A549 (cell line): ENCODE data around the gene SFI1. TPM values are rescaled to one million over a fixed set of nuclear protein-coding genes. Genes with fewer than 3 reads are reported as not detected.

Source experiments
- BCL3 ChIP-seq: fragments of >200 bp; sonication (Bioruptor Twin); formaldehyde crosslinking; IDR thresholded peaks from 3 replicates; pipeline ENCODE4 v1.6.1; 2016
- BHLHE40 ChIP-seq: IDR thresholded peaks from 2 replicates; pipeline ENCODE4 v1.6.1; 2012; ENCODE audit warnings: low read depth, low read length, inconsistent platforms
- CHD2 ChIP-seq: fragments of 150-350 bp; IDR thresholded peaks from 2 replicates; pipeline ENCODE4 v1.6.1; 2014; ENCODE audit warnings: low read length; ENCODE audit not compliant: partially characterized antibody
- CHD4 ChIP-seq: fragments of 200-600 bp; sonication (generic); IDR thresholded peaks from 2 replicates; pipeline ENCODE4 v1.6.1; 2016; ENCODE audit warnings: antibody characterized with exemption, mild to moderate bottlenecking, borderline replicate concordance
- EHF ChIP-seq: fragments of 250-450 bp; sonication (Bioruptor Pico); IDR thresholded peaks from 2 replicates; pipeline ENCODE4 v1.5.0; 2020; ENCODE audit warnings: mild to moderate bottlenecking
- FOSB ChIP-seq: fragments of 250-450 bp; sonication (Bioruptor Pico); IDR thresholded peaks from 2 replicates; pipeline ENCODE4 v1.5.0; 2020; ENCODE audit warnings: mild to moderate bottlenecking, moderate library complexity
- FOSL2 ChIP-seq, 2 experiments: fragments of 450-650 bp in 1 of 2; fragments of >200 bp in 1 of 2; sonication (Bioruptor Twin) in 1 of 2; formaldehyde crosslinking; IDR thresholded peaks; 2 replicates each; pipeline versions ENCODE4 v1.5.0 to v1.6.1; 2016 to 2020; ENCODE audit warnings: mild to moderate bottlenecking in 1 of 2, moderate library complexity in 1 of 2
- FOXS1 ChIP-seq: fragments of 250-450 bp; sonication (Bioruptor Pico); IDR thresholded peaks from 2 replicates; pipeline ENCODE4 v1.5.0; 2020; ENCODE audit warnings: mild to moderate bottlenecking, moderate library complexity
- HMGXB4 ChIP-seq: fragments of 250-450 bp; sonication (Bioruptor Pico); IDR thresholded peaks from 2 replicates; pipeline ENCODE4 v1.5.0; 2021; ENCODE audit warnings: mild to moderate bottlenecking, moderate library complexity, borderline replicate concordance
- HOXA7 ChIP-seq: fragments of 250-450 bp; sonication (Bioruptor Pico); IDR thresholded peaks from 2 replicates; pipeline ENCODE4 v1.5.0; 2020; ENCODE audit warnings: mild to moderate bottlenecking, moderate library complexity
- HOXB13 ChIP-seq: fragments of 250-450 bp; sonication (Bioruptor Pico); IDR thresholded peaks from 2 replicates; pipeline ENCODE4 v1.5.0; 2020; ENCODE audit warnings: low read depth, mild to moderate bottlenecking, moderate library complexity
- JUN ChIP-seq, 2 experiments: fragments of >200 bp; sonication (Bioruptor Twin); formaldehyde crosslinking; IDR thresholded peaks; 2 replicates in 1 of 2; 3 replicates in 1 of 2; pipeline ENCODE4 v1.6.1; 2016 to 2017
- JUNB ChIP-seq: fragments of >200 bp; sonication (Bioruptor Twin); formaldehyde crosslinking; IDR thresholded peaks from 2 replicates; pipeline ENCODE4 v1.6.1; 2016
- KDM1A ChIP-seq: fragments of 200-600 bp; sonication (generic); IDR thresholded peaks from 2 replicates; pipeline ENCODE4 v1.6.1; 2016; ENCODE audit warnings: low read depth, mild to moderate bottlenecking
- KDM5A ChIP-seq: fragments of 200-600 bp; sonication (generic); IDR thresholded peaks from 2 replicates; pipeline ENCODE4 v1.6.1; 2016; ENCODE audit warnings: antibody characterized with exemption, mild to moderate bottlenecking
- MAFK ChIP-seq: fragments of 450-650 bp; IDR thresholded peaks from 2 replicates; pipeline ENCODE4 v1.6.1; 2014; ENCODE audit not compliant: partially characterized antibody
- MAZ ChIP-seq: fragments of 150-350 bp; IDR thresholded peaks from 2 replicates; pipeline ENCODE4 v1.6.1; 2014; ENCODE audit warnings: antibody characterized with exemption, low read depth, low read length, borderline replicate concordance
- MYC ChIP-seq: IDR thresholded peaks from 2 replicates; pipeline ENCODE4 v1.6.1; 2012; ENCODE audit warnings: mild to moderate bottlenecking, inconsistent platforms, low read length, improper control_type of control experiment, borderline replicate concordance
- NFE2L2 ChIP-seq: fragments of 150-350 bp; conservative IDR thresholded peaks from 2 replicates; pipeline ENCODE4 v1.6.1; 2014; ENCODE audit warnings: low read length
- NR3C1 ChIP-seq: fragments of >200 bp; sonication (Bioruptor Twin); formaldehyde crosslinking; IDR thresholded peaks from 3 replicates; pipeline ENCODE4 v1.6.1; 2017
- PBX3 ChIP-seq: IDR thresholded peaks from 2 replicates; pipeline ENCODE4 v1.6.1; 2012
- POLR2A ChIP-seq: IDR thresholded peaks from 2 replicates; pipeline ENCODE4 v1.6.1; 2012; ENCODE audit warnings: mild to moderate bottlenecking, low read length
- POLR2AphosphoS2 ChIP-seq: conservative IDR thresholded peaks from 2 replicates; pipeline ENCODE4 v1.6.1; 2012; ENCODE audit warnings: low read length, improper control_type of control experiment, inconsistent platforms
- RAD21 ChIP-seq, 2 experiments: fragments of >200 bp in 1 of 2; sonication (Bioruptor Twin) in 1 of 2; formaldehyde crosslinking in 1 of 2; IDR thresholded peaks in 1 of 2; conservative IDR thresholded peaks in 1 of 2; 2 replicates in 1 of 2; 3 replicates in 1 of 2; pipeline ENCODE4 v1.6.1; 2012 to 2018; ENCODE audit warnings: inconsistent platforms in 1 of 2
- RARB ChIP-seq: fragments of 250-450 bp; sonication (Bioruptor Pico); IDR thresholded peaks from 2 replicates; pipeline ENCODE4 v1.8.0; 2021; ENCODE audit warnings: mild to moderate bottlenecking, moderate library complexity
- RNF2 ChIP-seq: fragments of 200-600 bp; sonication (generic); IDR thresholded peaks from 2 replicates; pipeline ENCODE4 v1.6.1; 2016; ENCODE audit warnings: low read depth, mild to moderate bottlenecking, antibody characterized with exemption, moderate library complexity, borderline replicate concordance
- SMC3 ChIP-seq: fragments of >200 bp; sonication (Bioruptor Twin); formaldehyde crosslinking; IDR thresholded peaks from 3 replicates; pipeline ENCODE4 v1.6.1; 2018; ENCODE audit warnings: inconsistent platforms
- SREBF2 ChIP-seq: fragments of 450-650 bp; IDR thresholded peaks from 2 replicates; pipeline ENCODE4 v1.6.1; 2014; ENCODE audit warnings: mild to moderate bottlenecking, moderate library complexity
- ZC3H11A ChIP-seq: fragments of 450-650 bp; IDR thresholded peaks from 2 replicates; pipeline ENCODE4 v1.6.1; 2014; ENCODE audit warnings: antibody characterized with exemption, mild to moderate bottlenecking
- ZFP36 ChIP-seq: fragments of 450-650 bp; IDR thresholded peaks from 2 replicates; pipeline ENCODE4 v1.6.1; 2014; ENCODE audit warnings: borderline replicate concordance; ENCODE audit not compliant: partially characterized antibody
- ZNF302 ChIP-seq: fragments of 250-450 bp; sonication (Bioruptor Pico); IDR thresholded peaks from 2 replicates; pipeline ENCODE4 v1.9.0; 2021; ENCODE audit warnings: inconsistent platforms, mild to moderate bottlenecking, moderate library complexity
- ZSCAN20 ChIP-seq: fragments of 250-450 bp; sonication (Bioruptor Pico); IDR thresholded peaks from 2 replicates; pipeline ENCODE4 v1.8.0; 2022; ENCODE audit warnings: mild to moderate bottlenecking, moderate library complexity
- polyA plus RNA-seq, 4 experiments: library from polyadenylated mRNA; depleted of rRNA in 3 of 4; stranded (reverse); fragments of >200 nt; fragmentation: RNase III in 1 of 4; extraction: RNeasy Plus Mini Kit Qiagen cat#74134 plus additional on column Dnase treatment in 1 of 4; gene quantifications; 2 replicates in 3 of 4; 3 replicates in 1 of 4; pipeline ENCODE4 v1.2.3, GENCODE V29; 2011 to 2017
- TF ChIP-seq, protein P1 (sequence below): fragments of 250-450 bp; sonication (Bioruptor Pico); IDR thresholded peaks from 2 replicates; pipeline ENCODE4 v1.5.0; 2020; ENCODE audit warnings: low read depth, mild to moderate bottlenecking, moderate library complexity
- TF ChIP-seq, protein P2 (sequence below): fragments of >200 bp; sonication (Bioruptor Twin); formaldehyde crosslinking; IDR thresholded peaks from 2 replicates; pipeline ENCODE4 v1.6.1; 2016
- TF ChIP-seq, protein P3 (sequence below): fragments of 200-600 bp; sonication (generic); IDR thresholded peaks from 2 replicates; pipeline ENCODE4 v1.6.1; 2016; ENCODE audit warnings: antibody characterized with exemption, mild to moderate bottlenecking, moderate library complexity

SFI1 gene
- polyA plus RNA-seq, 2 of the 4 experiments (the other 2 are of a cell fraction): 6.8 to 17.9 TPM

DNA sequence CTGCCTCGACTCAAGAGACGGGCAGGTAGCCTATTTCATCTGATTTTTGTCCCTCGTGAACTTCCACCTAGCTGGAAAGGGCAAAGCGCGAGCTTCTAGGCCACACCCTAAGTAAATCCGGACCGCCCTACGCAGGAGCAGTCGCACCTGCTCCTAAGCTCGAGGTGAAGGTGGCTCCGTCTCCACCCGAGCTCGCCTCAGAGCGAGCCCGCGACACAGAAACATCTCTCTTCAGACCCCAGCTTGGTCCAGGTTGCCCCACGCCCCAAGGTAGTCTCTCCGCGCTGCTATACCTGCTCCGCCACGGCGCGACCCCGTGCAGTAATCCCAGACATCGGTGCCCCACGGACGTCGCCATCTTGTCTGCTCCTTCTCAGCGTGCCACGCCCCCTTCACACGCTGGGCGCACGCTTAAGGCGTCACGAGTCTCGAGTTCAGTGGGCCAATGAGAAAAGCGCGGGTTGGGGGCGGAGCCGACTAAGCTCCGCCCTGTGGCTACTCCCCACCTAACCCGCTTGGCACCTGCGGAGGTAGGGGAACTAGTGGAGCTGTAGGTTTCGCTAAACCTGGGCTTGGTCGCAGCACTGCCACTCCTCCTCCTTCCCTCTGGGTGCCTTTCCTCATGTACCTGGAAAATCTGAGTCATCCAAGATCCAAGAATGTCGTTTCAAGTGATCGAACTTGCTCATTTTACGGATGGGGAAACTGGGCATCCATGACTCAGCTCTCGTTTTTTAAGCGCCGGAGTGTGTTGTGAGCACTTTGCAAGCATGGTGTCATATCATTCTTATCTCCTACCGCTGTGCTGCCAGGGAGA, 165.7 kb downstream of the SFI1 start, which contains the start of gene PISD (continued):
- TF ChIP-seq FOXS1 (no peak), KDM1A (no peak), MAFK (peak; percentile 27), CHD2 (no peak), EHF (CRISPR knock-in tag) (no peak), RNF2 (no peak), MAZ (no peak), NFE2L2 (no peak), ZFP36 (no peak), HOXA7 (no peak), JUNB (no peak), POLR2AphosphoS2 (no peak), CHD4 (no peak), NR3C1 (no peak), SMC3 (no peak), ZSCAN20 (no peak), SREBF2 (no peak), MYC (no peak), FOSB (CRISPR knock-in tag) (no peak), FOSL2 (IDR thresholded peaks at IDR 0.05) (no peak), FOSL2 (CRISPR knock-in tag; IDR thresholded peaks at IDR 0.05) (peak; percentile 52), ZNF302 (CRISPR knock-in tag) (no peak), RAD21 (conservative IDR thresholded peaks at IDR 0.05 in 1 of 2, IDR thresholded peaks at IDR 0.05 in 1 of 2) (no peak), BCL3 (0 out of 3 replicates have a peak, but pooled peaks have one; percentile 46), BHLHE40 (no peak), HMGXB4 (CRISPR knock-in tag) (no peak), HOXB13 (CRISPR knock-in tag) (no peak), ZC3H11A (no peak), PBX3 (no peak), JUN (IDR thresholded peaks at IDR 0.05) (peak; percentile 63 to 64), POLR2A (peak; percentile 78), KDM5A (peak; percentile 96), RARB (CRISPR knock-in tag) (no peak)
- TF ChIP-seq, protein P1, sequence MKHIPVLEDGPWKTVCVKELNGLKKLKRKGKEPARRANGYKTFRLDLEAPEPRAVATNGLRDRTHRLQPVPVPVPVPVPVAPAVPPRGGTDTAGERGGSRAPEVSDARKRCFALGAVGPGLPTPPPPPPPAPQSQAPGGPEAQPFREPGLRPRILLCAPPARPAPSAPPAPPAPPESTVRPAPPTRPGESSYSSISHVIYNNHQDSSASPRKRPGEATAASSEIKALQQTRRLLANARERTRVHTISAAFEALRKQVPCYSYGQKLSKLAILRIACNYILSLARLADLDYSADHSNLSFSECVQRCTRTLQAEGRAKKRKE (CRISPR knock-in tag): no peak
- TF ChIP-seq, protein P2, sequence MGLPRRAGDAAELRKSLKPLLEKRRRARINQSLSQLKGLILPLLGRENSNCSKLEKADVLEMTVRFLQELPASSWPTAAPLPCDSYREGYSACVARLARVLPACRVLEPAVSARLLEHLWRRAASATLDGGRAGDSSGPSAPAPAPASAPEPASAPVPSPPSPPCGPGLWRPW: no peak
- TF ChIP-seq, protein P3, sequence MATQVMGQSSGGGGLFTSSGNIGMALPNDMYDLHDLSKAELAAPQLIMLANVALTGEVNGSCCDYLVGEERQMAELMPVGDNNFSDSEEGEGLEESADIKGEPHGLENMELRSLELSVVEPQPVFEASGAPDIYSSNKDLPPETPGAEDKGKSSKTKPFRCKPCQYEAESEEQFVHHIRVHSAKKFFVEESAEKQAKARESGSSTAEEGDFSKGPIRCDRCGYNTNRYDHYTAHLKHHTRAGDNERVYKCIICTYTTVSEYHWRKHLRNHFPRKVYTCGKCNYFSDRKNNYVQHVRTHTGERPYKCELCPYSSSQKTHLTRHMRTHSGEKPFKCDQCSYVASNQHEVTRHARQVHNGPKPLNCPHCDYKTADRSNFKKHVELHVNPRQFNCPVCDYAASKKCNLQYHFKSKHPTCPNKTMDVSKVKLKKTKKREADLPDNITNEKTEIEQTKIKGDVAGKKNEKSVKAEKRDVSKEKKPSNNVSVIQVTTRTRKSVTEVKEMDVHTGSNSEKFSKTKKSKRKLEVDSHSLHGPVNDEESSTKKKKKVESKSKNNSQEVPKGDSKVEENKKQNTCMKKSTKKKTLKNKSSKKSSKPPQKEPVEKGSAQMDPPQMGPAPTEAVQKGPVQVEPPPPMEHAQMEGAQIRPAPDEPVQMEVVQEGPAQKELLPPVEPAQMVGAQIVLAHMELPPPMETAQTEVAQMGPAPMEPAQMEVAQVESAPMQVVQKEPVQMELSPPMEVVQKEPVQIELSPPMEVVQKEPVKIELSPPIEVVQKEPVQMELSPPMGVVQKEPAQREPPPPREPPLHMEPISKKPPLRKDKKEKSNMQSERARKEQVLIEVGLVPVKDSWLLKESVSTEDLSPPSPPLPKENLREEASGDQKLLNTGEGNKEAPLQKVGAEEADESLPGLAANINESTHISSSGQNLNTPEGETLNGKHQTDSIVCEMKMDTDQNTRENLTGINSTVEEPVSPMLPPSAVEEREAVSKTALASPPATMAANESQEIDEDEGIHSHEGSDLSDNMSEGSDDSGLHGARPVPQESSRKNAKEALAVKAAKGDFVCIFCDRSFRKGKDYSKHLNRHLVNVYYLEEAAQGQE: no peak
